Sciatic nerve (tissue), 2 donors: Measurements from ENCODE around the gene SYNDIG1. TPM values are rescaled to one million over a fixed set of nuclear protein-coding genes. Genes with fewer than 3 reads are reported as not detected.

ENCODE experiments used
- ATAC-seq: fragments of 200-7000 bp; cut with Tn5 transposase; one replicate; pipeline ENCODE4 v1.9.1; 2020; ENCODE audit warnings: mild to moderate bottlenecking, moderate library complexity
- DNase-seq: peaks from one replicate; pipeline ENCODE4 v3.0.0-alpha.2; 2020; ENCODE audit warnings: low spot score
- intact Hi-C: fragments of 100-400 bp; cut with DNase I; formaldehyde crosslinking; loops from one replicate; pipeline ENCODE4 v1.14.2; 2022
- total RNA-seq: library from RNA; stranded (reverse); fragmentation: NEBNext Ultra II Directional; extraction: Animal tissue kit (Norgen Biotek cat#: 25700); gene quantifications from one replicate; pipeline ENCODE4 v1.2.1, GENCODE V29; 2021
- donor health status: DM: no; HTN: no; CAD: no.
- donor health status: DM: no; HTN: no; CAD: no.

SYNDIG1 gene
- total RNA-seq, 1 donor from 2014 or later: 17.9 TPM

- DNase-seq (peak; percentile 25), ATAC-seq (peak; percentile 17)
- intact Hi-C loops: no loop called here
These were observed 215.7 kb downstream of the SYNDIG1 start for GRCh38 chr20:24684956-24685691.

- intact Hi-C loops: no loop called here
- peak; percentile 39 for DNase-seq
- no peak for ATAC-seq
These were observed 216.3 kb downstream of the SYNDIG1 start for GRCh38 chr20:24685736-24686135.

DNA sequence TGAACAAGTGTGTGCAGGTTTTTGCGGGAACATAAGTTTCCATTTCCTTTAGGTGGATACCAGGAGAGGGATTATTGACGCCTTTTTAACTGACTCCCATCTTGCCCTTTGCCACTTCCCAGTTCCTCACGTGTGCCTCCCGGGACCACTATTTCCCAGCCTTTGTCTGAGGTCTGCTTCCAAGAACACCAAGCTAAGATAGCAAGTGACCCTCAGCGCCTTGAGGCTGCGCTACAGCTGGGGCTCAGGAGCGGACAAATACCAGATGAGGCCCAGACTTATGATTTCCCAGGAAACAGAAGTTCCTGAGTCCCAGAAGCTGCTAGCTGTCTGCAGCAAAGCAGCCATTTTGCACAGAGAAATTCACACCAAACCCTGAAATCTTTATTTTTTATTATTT lies 216.7 kb downstream of the SYNDIG1 start:
- peak; percentile 13 for DNase-seq

GRCh38 chr20:24690408-24690807 lies 221.0 kb downstream of the SYNDIG1 start:
- DNase-seq (peak; percentile 12), ATAC-seq (no peak)
- intact Hi-C loops: no loop called here

More for the DNA sequence above, 216.7 kb downstream of the SYNDIG1 start:
- intact Hi-C loops: no loop called here
- no peak for ATAC-seq

- intact Hi-C loops: no loop called here
- ATAC-seq (no peak), DNase-seq (peak; percentile 21)
These were observed 222.5 kb downstream of the SYNDIG1 start for GRCh38 chr20:24691901-24692351.

DNA sequence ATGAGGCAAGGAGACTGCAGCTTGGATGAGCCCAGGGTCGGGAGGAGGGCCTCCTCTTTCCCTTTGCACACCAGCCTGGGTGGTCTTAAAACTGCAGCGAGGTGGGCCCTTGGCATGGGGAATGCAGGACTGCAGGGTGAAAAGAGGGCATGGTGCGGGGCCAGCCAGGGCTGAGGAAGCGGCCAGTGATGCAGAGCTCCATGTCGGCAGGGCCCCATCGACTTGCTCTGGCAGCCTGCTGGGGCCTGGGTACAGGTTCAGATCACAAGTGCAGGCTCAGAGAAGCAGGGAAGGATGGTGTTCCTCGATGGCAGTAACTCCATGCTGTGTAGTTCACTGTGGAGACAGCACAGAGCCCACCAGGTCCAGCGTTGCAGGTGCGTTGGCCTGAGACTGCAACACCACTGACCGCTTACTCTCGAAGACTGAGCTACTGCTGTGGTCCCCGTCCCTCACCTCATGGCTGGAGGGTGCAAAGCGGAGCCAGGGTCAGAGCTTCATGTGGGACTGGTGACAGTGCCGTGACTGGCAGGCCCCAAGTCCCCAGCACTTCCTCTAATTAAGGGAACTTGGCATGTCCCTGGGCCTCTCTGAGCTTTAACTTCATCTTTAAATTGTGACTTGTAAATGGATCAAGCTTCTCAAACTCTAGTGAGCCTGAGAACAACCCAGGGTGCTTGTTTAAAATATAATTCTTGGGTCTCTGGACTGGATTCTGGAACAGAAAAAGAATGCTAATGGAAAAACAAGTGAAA lies 223.2 kb downstream of the SYNDIG1 start:
- ATAC-seq: no peak
- peak; percentile 32 for DNase-seq
- intact Hi-C loops: no loop called here

GRCh38 chr20:24693466-24694156 lies 224.2 kb downstream of the SYNDIG1 start:
- intact Hi-C loops: no loop called here
- no peak for ATAC-seq
- DNase-seq: peak; percentile 33

GRCh38 chr20:24694157-24694726 lies 224.8 kb downstream of the SYNDIG1 start:
- intact Hi-C loops: no loop called here
- DNase-seq (peak; percentile 54), ATAC-seq (peak; percentile 35)

DNA sequence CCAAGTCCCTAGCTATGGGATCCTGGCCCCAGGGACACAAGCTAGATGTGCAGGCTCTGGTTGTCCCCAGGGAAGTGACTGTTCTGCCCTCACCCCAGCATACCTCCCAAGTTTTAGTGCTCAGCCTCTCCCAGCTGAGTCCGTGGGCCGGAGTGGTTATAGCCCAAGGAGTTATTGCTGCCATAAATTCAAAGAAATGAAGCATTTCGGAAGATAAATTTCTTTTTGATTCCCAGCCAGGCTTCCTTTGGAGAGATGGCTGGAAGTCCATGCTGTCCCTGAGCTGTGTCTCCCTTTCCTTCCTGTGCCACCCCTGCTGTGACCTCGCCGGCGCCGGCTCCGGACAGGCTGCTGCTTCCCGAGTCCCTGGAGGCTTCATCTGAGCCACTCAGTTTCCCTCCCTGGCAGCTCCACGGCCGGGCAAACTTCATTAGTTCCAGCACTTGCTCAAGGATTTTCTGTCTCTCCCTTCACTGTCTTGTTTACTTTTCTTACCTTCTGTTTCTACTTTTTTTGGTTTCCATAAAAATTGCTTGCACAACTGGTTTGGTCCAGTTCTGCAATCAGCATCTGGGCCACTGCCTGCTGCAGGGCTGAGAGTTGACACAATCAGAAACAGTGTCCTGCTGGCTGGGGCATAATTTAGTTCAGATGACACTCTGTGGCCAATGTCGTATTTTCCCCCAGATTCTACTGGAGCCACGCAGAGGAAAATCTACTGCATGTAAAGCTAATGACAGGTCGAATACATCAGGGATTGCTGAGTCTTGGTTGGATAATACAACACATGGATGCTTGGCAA lies 225.5 kb downstream of the SYNDIG1 start:
- DNase-seq (peak; percentile 58), ATAC-seq (peak; percentile 60)
- intact Hi-C loops: no loop called here

DNA sequence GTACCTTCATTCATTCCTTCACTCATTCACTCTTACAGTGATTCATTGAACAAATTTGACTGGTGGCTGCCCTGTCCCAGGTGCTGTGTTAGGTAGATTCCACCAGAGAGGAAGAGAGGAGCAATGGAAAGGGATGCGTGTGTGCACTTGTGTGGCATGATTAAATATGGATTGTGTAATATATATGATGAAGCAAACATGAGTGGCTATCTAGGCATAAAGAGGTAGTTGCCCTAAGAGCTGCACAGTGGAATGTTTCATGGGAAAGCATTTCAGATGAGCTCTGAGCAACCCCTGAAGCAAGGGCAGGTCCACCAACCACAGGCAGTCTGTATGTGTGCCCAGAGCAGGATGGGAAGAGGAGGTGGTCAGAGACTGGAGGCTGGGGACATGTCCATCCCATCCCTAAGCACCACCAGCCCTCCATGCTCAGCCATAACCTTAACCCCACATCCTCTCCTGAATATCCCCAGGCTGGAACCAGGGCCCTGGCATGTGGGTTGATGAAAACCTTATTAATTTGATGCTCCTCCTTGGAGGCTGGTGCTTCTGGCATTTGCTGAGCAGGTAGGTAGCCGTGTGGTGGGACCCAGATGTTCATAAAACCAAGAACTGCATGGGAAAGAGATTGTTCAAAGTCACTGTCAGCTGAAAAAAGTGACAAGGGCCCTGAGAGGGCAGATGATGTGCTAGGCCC lies 226.2 kb downstream of the SYNDIG1 start:
- intact Hi-C loops: no loop called here
- DNase-seq (peak; percentile 41), ATAC-seq (no peak)

- ATAC-seq (no peak), DNase-seq (peak; percentile 26)
- intact Hi-C loops: no loop called here
These were observed 227.0 kb downstream of the SYNDIG1 start for GRCh38 chr20:24696396-24696795.

- no peak for DNase-seq
- no peak for ATAC-seq
- intact Hi-C loops: no loop called here
These were observed 228.0 kb downstream of the SYNDIG1 start for GRCh38 chr20:24697411-24697810.

GRCh38 chr20:24698189-24698588 lies 228.8 kb downstream of the SYNDIG1 start:
- no peak for ATAC-seq
- DNase-seq: no peak
- intact Hi-C loops: no loop called here

GRCh38 chr20:24698706-24699206 lies 229.3 kb downstream of the SYNDIG1 start:
- DNase-seq (peak; percentile 31), ATAC-seq (no peak)
- intact Hi-C loops: no loop called here

DNA sequence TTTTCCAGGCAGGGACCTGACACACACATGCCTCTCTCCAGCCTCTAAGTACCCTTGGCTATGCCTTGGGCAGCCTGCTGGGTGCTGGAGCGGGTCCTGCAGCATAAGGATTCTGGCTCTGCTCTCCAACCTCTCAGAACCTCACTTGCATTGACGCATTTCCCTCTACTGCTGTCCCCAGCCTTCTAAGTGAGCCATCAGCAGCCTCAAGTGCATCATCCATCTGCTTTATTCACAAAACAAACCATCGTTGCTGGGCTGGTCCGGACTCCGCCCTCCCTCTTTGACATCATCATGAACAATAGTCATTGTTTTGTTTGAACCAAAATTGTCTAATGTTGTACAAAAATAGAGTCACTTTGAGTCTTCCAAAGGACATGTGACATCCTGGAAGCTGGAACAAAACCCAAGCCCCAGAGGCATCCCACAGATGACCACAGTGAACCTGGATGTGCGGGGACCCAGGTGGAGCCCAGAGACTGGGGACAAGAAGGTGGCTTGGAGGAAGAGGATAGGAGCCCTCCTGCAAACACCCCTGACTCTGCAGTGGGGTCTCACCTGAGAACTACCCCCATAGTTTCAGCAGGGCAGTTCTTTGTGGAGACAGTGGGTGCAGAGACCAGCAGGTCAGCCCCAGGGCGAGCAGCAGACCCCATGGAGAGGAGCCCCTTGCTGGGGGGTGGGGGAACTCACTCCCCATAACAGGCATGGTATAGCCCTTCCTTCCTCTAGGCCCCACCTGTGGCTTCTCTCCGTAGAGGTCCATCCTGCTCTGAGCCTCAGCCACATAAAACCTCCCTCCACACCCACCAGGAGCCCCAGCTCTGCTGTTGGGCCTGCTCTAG lies 230.1 kb downstream of the SYNDIG1 start:
- intact Hi-C loops: no loop called here
- peak; percentile 23 for DNase-seq
- no peak for ATAC-seq

DNA sequence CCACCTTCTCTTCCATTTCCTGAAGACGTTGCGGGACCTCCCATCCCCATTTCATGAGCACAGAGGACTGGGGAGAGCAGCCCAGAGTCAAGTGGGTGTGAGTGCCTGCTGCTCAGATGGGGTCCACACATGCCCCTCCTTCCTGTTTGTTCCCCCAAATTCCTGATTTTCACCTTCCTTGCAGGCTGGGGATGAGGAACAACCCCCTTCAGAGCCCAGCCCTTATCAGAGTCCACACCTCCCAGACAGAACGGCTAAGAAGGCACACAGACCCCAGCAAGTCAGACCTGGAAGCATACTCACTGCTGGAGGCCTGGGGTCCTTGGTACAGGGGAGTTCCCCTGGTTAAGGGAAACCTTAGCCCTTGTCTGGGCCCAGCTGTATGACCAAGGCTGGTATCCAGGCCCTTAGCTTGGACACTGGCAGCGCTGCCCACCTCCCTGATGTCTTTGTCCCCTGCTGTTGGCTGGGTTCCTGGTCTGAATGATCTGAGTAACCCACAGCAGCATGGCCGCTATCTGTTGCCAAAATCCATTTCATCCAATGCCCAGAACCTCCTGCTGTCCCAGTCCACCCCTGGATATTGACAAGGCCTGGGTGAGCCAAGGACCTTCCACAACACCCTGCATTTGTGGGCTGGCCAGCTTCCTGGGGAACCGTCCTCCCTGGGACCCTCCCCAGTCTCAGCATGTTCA lies 230.9 kb downstream of the SYNDIG1 start:
- DNase-seq: peak; percentile 31
- no peak for ATAC-seq
- intact Hi-C loops: no loop called here
